Cardiac muscle cell (in vitro differentiated cells and primary cell): ENCODE measurements around the gene CCDC178. TPM values are rescaled to one million over a fixed set of nuclear protein-coding genes. Genes with fewer than 3 reads are reported as not detected.

Experiments used
- DNase-seq, 2 donors: peaks; one replicate each; pipeline versions ENCODE4 v3.0.0 to v3.0.0-alpha.2; 2010 to 2017; ENCODE audit warnings: low read depth in 1 of 2, low spot score in 1 of 2
- H3K27ac ChIP-seq: fragments of 200-600 bp; sonication (generic); 2 replicates; pipeline ENCODE4 v1.5.1; 2016
- H3K27me3 ChIP-seq: fragments of 200-600 bp; sonication (generic); 2 replicates; pipeline ENCODE4 v1.6.0; 2016; ENCODE audit warnings: control low read depth
- H3K36me3 ChIP-seq: fragments of 200-600 bp; sonication (generic); 2 replicates; pipeline ENCODE4 v1.5.1; 2016; ENCODE audit warnings: control low read depth
- H3K4me1 ChIP-seq: fragments of 200-600 bp; sonication (generic); 2 replicates; pipeline ENCODE4 v1.8.1; 2017; ENCODE audit warnings: low read depth, mild to moderate bottlenecking, mixed run types
- H3K4me3 ChIP-seq: fragments of 200-600 bp; sonication (generic); 2 replicates; pipeline ENCODE4 v1.5.1; 2016; ENCODE audit warnings: mild to moderate bottlenecking
- H3K9me3 ChIP-seq: fragments of 200-600 bp; sonication (generic); 2 replicates; pipeline ENCODE4 v1.5.1; 2017; ENCODE audit warnings: low read depth, mild to moderate bottlenecking, control low read depth
- CTCF ChIP-seq: IDR thresholded peaks from 2 replicates; pipeline ENCODE4 v1.5.1; 2012; ENCODE audit warnings: low read depth, mild to moderate bottlenecking, low read length
- polyA plus RNA-seq: library from polyadenylated mRNA; unstranded; fragments of >200 nt; fragmentation: Nextera tagmentation; extraction: Ambion mirVana; gene quantifications from 2 replicates; pipeline ENCODE4 v1.2.1, GENCODE V29; 2016
- total RNA-seq: library from RNA; depleted of rRNA; stranded (reverse); fragments of >200 nt; gene quantifications from 2 replicates; pipeline ENCODE4 v1.2.3, GENCODE V29; 2016

Gene CCDC178
- total and polyA plus RNA-seq, 2 experiments from 2014 or later, result 0.82 TPM; not detected in 1

- Histone ChIP-seq H3K4me1 (no peaks in the 10 kb centered on the region), H3K9me3 (no peaks in the 10 kb centered on the region), H3K4me3 (no peak overlapping the region), H3K27ac (no peak overlapping the region), H3K36me3 (no peaks in the 10 kb centered on the region), H3K27me3 (no peaks in the 10 kb centered on the region)
- peak; percentile 94 for TF ChIP-seq CTCF
- DNase-seq, result peak; percentile 75 to 89
These were observed 208.8 kb downstream of the CCDC178 start for GRCh38 chr18:33231474-33232317.

GRCh38 chr18:33212363-33212762 lies 228.2 kb downstream of the CCDC178 start:
- no peak for DNase-seq

GRCh38 chr18:33210575-33211189 lies 229.8 kb downstream of the CCDC178 start:
- Histone ChIP-seq H3K27me3 (peaks cover 12% of the 10 kb centered on the region), H3K27ac (no peak overlapping the region), H3K9me3 (no peaks in the 10 kb centered on the region), H3K4me1 (no peaks in the 10 kb centered on the region), H3K4me3 (no peak overlapping the region), H3K36me3 (no peaks in the 10 kb centered on the region)
- peak; percentile 45 to 58 for DNase-seq
- TF ChIP-seq CTCF, result peak; percentile 65

More at GRCh38 chr18:33212363-33212762, 228.2 kb downstream of the CCDC178 start:
- H3K9me3 ChIP-seq, result no peaks in the 10 kb centered on the region
- H3K27me3 ChIP-seq, result peaks cover 12% of the 10 kb centered on the region
- TF ChIP-seq CTCF, result no peak
- H3K4me3 ChIP-seq, result no peak overlapping the region
- no peaks in the 10 kb centered on the region for H3K4me1 ChIP-seq
- H3K27ac ChIP-seq, result no peak overlapping the region
- no peaks in the 10 kb centered on the region for H3K36me3 ChIP-seq

GRCh38 chr18:33205777-33206176 lies 234.7 kb downstream of the CCDC178 start:
- Histone ChIP-seq H3K4me1 (no peaks in the 10 kb centered on the region), H3K36me3 (no peaks in the 10 kb centered on the region), H3K27me3 (peaks cover 12% of the 10 kb centered on the region), H3K27ac (no peak overlapping the region), H3K9me3 (no peaks in the 10 kb centered on the region), H3K4me3 (no peak overlapping the region)
- DNase-seq, result no peak
- no peak for TF ChIP-seq CTCF

- Histone ChIP-seq H3K36me3 (no peaks in the 10 kb centered on the region), H3K4me3 (no peak overlapping the region), H3K9me3 (no peaks in the 10 kb centered on the region), H3K27me3 (no peaks in the 10 kb centered on the region), H3K27ac (no peak overlapping the region), H3K4me1 (no peaks in the 10 kb centered on the region)
- DNase-seq, result peak; percentile 30 to 60
- TF ChIP-seq CTCF, result peak; percentile 61
These were observed 239.0 kb downstream of the CCDC178 start for GRCh38 chr18:33201509-33201926.
